SW480 (cell line): ENCODE measurements around the gene RNU5D-1.
A peak's percentile ranks its signal among the peaks of the same experiment; 100 is the strongest.
"Not testable (repeated sequence)": the region's sequence is repeated elsewhere in the genome, so short reads cannot be mapped to it uniquely, and the experiment has no call there.

Experiments used
- DNase-seq: peaks from one replicate; pipeline ENCODE4 v3.0.0-alpha.2; 2016; ENCODE audit warnings: low spot score

RNU5D-1 gene

GRCh38 chr1:44724955-44725698 is 5.8 kb downstream of the RNU5D-1 start:
- no peak for DNase-seq

DNA sequence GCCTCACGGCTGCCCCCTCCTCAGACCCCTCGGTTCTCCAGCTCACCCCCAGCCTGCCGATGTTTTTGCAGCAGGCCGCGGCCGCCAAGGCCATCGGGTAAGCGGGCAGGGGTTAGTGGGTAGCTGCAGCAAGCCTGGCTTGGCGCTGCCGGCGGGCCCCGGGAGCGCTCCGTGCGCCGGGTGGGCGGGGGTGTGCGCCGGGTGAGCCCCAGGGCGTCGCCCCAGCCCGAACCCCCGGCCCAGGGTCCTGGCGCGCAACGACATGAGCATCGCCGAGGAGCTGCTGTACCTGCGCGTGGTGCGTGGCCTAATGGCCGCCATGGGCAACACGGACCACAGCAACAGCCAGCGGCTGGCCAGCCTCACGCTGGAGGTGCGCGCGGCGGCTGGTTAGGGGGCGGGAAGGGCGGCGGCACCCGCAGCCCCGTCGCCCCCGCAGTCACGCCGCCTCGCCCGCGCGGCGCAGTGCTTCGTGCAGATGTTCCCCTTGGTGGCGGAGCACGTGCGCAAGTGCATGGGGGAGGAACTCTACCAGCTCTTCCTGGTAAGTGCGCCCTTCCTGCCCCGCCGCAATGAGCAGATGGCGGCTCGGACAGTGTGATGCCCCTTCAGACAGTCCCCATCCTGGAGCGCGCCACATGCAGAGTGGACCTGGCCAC is 6.5 kb downstream of the RNU5D-1 start:
- DNase-seq: no peak

- DNase-seq: no peak
Observed at GRCh38 chr1:44723496-44724295, 7.3 kb downstream of the RNU5D-1 start.

DNA sequence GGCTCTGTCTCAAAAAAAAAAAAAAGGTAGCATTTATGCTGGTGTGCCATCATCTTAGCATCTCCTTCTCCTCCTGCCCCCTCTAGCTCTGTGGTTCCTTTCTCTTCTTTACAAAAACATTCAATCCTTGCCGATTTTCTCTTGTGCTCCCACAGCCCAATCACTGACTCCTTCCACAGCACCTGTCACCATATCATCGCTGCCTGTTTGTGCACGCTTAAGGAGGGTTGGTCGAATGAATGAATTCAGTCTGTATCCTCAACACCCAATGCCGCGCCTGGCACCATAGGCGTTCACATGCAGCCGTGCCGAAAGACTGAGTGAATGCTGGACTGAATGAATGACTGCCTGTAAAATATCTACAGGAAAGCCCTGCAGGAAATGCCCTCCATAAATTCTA is 7.9 kb downstream of the RNU5D-1 start:
- DNase-seq: no peak

DNA sequence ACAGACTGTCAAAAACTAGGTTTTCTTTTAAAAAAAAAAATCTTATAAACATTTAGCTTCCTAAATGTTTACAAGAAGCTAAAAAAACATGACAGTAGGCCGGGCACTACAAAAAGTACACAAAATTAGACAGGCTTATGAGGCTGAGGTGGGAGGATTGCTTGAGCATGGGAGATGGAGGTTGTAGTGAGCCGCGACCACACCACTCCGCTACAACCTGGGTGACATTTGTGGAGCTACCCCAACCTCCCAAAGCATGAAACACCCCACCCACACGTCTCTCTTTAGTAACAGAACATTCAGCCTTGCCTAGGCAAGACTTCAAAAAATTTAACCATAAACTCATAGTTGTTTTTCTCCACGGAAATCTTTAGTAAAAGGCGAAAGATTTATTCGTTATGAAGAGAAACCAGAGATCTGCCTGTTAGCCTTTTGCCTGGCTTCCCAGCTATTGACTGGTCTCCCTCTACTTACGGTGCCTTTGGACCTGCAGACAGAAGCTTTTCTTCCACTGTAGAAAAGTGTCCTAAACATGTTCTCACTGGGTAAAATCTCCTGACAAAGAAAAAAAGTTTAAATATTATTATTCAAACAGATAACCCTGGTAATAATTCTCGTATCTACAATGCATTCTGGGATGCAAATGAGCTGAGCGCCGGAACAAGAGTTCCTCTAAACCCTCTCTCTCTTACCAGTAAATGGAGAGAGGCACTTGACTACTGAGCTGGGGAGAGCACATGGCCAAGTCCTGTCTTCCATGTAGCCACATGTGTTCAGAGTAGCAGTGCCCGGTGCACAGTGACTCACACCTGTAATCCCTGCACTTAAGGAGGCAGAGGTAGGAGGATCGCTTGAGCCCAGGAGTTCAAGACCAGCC is 9.2 kb downstream of the RNU5D-1 start:
- DNase-seq: peak; percentile 97

DNA sequence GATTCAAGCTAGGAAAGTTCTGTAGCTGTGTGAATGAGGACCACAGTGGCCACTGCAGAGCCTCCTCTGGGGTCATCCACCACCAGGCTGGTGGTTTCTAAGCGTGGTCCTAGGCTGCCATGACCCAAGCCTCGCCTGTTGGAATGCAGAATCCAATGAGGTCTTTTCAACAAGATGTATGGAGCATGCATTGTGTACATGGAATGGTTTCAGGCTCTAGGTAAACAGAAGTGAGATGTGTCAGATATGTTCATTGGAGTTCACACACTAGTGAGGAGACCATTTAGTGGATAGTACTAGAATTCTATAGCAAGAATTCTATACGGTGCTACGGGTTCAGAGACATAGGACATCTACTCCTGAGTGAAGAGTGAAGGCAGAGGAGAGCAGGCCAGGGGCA is 10.7 kb downstream of the RNU5D-1 start:
- no peak for DNase-seq

- no peak for DNase-seq
Observed at GRCh38 chr1:44719318-44719717, 11.7 kb downstream of the RNU5D-1 start.

- no peak for DNase-seq
Observed at GRCh38 chr1:44718091-44718490, 12.9 kb downstream of the RNU5D-1 start.

DNA sequence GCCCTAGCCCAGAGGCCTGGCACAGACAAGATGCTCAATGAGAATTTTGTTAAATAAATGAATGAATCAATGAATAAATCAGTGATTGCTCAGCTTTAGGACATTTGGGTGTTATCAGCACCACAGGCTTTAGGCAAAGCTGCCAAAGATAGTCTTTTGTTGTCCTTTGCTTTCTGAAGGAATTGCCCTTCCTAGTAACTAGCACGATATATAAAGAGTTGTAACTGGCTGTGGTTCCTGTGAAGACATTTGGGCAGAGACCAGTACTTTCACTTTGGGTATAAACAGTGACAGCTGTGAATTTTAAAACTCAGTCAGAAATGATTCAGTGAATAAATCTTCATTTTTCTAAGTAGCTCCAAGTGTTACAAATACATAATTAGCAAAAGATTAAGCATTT is 13.3 kb downstream of the RNU5D-1 start:
- DNase-seq: no peak

DNA sequence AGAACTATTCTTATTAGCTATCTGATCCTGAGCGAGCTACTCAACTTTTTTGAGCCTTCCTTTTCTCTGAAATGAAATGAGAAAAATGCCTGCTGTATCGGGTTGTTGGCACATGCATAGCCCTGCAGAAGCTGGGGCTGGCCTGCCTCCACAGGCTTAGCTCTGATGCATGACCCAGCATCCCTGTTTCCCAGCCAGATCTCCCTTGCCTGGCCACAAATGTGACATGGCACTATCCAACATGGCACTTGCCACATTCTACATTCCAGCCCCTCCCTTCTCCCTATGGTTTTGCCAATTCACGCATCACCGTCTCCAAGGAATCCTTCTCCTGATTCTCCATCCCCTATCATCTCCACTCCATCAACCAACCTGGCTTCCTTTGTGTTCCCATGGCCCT is 13.8 kb downstream of the RNU5D-1 start:
- no peak for DNase-seq

GRCh38 chr1:44714944-44715571 is 15.9 kb downstream of the RNU5D-1 start:
- peak; percentile 74 for DNase-seq

- DNase-seq: no peak
Observed at GRCh38 chr1:44714532-44714931, 16.4 kb downstream of the RNU5D-1 start.

DNA sequence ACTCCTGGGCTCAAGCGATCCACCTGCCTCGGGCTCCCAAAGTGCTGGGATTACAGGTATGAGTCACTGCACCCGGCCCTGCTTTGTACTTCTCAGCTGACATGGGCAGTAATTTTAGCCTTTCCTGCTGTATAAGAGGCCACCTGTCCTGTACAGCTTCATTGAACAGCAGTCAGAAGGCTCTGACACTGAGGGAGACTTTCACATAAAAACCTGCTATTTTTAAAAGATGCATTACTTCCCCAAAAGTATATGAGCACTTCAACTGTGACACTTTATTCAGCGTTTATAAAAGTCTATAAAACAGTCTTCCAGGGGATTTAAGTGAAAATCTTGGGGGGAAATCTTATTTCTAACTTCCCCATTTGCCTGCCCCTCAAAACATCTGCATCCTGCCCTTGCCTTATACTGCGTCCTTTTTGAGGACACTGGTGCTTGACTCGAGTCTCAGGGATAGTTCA is 17.6 kb downstream of the RNU5D-1 start:
- peak; percentile 85 for DNase-seq

- DNase-seq: no peak
Observed at GRCh38 chr1:44707959-44708831, 22.8 kb downstream of the RNU5D-1 start.

DNA sequence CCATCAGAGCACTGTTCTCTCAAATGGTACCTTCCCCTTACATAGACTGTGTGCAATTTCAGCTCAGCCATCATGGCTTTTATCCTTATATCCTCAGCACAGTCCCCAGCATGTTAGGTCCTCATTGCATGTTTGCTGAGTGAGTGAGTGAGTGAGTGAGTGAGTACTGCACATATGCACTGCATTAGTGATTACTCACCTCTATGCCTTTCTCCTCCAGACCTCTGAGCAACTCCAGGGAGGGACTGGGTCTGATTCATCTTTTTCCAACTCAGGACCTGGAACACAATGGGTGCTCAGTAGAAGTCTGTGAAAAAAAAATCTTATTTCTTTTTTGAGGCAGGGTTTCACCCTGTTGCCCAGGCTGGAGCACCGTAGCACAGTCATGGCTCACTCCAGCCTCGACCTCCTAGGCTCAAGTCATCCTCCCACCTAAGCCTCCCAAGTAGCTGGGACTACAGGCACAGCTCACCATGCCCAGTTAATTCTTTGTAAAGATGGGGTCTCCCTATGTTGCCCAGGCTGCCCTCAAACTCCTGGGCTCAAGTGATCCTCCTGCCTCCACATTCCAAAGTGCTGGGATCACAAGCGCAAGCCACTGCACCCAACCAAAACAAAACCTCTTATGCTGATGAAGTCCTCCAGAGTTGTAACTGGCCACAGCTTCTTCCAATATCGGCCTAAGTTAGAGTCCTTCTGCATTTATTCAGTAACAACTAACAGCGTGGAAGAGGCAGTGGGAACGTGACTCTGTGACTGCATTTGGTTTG is 23.7 kb downstream of the RNU5D-1 start:
- DNase-seq: peak; percentile 28

GRCh38 chr1:44705938-44706337 is 25.0 kb downstream of the RNU5D-1 start:
- DNase-seq: no peak

DNA sequence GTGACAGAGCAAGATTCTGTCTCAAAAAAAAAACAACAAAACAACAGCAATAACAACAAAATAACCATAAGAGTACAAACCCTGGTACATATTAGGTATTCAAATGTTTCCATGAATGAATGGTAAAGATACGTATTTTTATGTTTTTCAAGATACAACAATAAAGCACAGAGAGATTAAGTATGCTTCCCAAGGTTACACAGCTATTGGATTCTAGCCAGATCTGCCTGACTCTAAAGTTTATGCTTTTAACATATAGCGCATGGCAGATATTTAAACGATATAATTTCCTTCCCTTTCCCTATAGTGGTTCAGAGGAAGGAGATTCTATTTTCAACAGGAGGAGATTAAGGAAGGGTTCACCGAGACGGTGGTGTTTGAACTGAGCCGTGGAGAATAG is 25.5 kb downstream of the RNU5D-1 start:
- no peak for DNase-seq

DNA sequence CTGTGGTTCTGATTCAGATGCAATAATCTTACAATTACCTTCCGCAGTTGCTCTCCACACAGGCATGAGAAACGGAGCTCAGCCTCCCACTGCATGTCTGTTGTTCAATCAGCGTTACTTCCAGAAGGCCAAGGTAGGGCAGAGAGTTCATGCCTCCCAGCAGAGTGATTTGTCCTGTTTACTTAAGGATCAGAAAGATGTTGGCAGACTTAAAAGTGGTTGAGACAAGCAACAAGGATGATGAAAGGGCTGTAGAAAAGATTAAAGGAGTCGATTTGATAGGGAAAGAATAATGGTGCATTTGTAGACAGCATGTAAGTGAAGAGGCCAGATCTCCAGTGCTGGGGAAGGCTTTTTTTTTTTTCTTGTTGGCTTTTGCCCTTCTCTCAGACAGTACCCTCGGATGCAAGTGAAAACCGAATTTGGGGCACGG is 29.8 kb downstream of the RNU5D-1 start:
- DNase-seq: peak; percentile 26

DNA sequence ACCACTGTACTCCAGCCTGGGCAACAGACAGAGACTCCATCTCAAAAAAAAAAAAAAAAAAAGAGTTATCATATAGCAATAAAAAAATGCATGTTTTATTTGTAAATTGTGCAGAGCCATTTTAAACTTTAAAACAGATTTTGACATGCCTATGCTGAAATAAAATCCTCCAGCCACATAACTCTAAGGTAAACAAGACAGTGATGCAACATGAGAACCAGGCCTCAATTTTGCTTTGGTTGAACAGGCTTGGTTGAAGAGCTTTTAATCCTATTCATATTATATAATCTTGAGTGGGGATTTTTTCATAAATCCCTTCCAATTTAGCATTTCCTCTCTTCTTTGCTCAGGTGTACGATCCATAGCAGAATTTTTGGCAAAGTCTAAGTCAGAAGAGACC is 30.4 kb downstream of the RNU5D-1 start:
- no peak for DNase-seq

GRCh38 chr1:44699375-44699774 is 31.6 kb downstream of the RNU5D-1 start:
- DNase-seq: not testable (repeated sequence)
